GM12878 (cell line): ENCODE data around the gene POLR1F. TPM values are rescaled to one million over a fixed set of nuclear protein-coding genes. Genes with fewer than 3 reads are reported as not detected.

Experiments used
- BRCA1 ChIP-seq: IDR thresholded peaks from 2 replicates; pipeline ENCODE4 v1.6.1; 2011; ENCODE audit warnings: low read depth, low read length, improper control_type of control experiment
- DPF2 ChIP-seq: fragments of 450-650 bp; IDR thresholded peaks from 2 replicates; pipeline ENCODE4 v1.6.1; 2017; ENCODE audit warnings: mild to moderate bottlenecking
- EP300 ChIP-seq, 2 experiments: fragments of 150-350 bp in 1 of 2; IDR thresholded peaks; 2 replicates each; pipeline ENCODE4 v1.6.1; 2011 to 2012; ENCODE audit warnings: low read depth in 2 of 2, low read length in 2 of 2, borderline replicate concordance in 1 of 2, improper control_type of control experiment in 1 of 2, inconsistent platforms in 1 of 2; ENCODE audit not compliant: control insufficient read depth in 1 of 2
- GATAD2B ChIP-seq: fragments of 450-650 bp; conservative IDR thresholded peaks from 2 replicates; pipeline ENCODE4 v1.6.1; 2017; ENCODE audit warnings: low read depth, mild to moderate bottlenecking, moderate library complexity
- IRF4 ChIP-seq: IDR thresholded peaks from 2 replicates; pipeline ENCODE4 v1.6.1; 2011; ENCODE audit warnings: low read depth, low read length
- MYB ChIP-seq: fragments of 150-350 bp; IDR thresholded peaks from 2 replicates; pipeline ENCODE4 v1.6.1; 2014; ENCODE audit warnings: mild to moderate bottlenecking, low read depth, low read length, borderline replicate concordance
- NFXL1 ChIP-seq: fragments of 450-650 bp; IDR thresholded peaks from 2 replicates; pipeline ENCODE4 v1.6.1; 2017; ENCODE audit warnings: antibody characterized with exemption, mild to moderate bottlenecking, borderline replicate concordance
- NR2C1 ChIP-seq: fragments of 450-650 bp; IDR thresholded peaks from 2 replicates; pipeline ENCODE4 v1.6.1; 2017; ENCODE audit warnings: antibody characterized with exemption, mild to moderate bottlenecking, moderate library complexity
- PAX5 ChIP-seq: IDR thresholded peaks from 2 replicates; pipeline ENCODE4 v1.6.1; 2011; ENCODE audit warnings: low read depth, low read length, borderline replicate concordance
- RB1 ChIP-seq: fragments of 450-650 bp; formaldehyde crosslinking; IDR thresholded peaks from 2 replicates; pipeline ENCODE4 v1.6.1; 2017; ENCODE audit warnings: mild to moderate bottlenecking, borderline replicate concordance
- RUNX3 ChIP-seq: IDR thresholded peaks from 2 replicates; pipeline ENCODE4 v1.6.1; 2012; ENCODE audit warnings: low read length, inconsistent platforms
- SPI1 ChIP-seq: IDR thresholded peaks from 2 replicates; pipeline ENCODE4 v1.6.1; 2011; ENCODE audit warnings: low read depth, mild to moderate bottlenecking, low read length, moderate library complexity, borderline replicate concordance; ENCODE audit not compliant: insufficient read depth
- YY1 ChIP-seq: IDR thresholded peaks from 2 replicates; pipeline ENCODE4 v1.6.1; 2011; ENCODE audit warnings: low read depth, mild to moderate bottlenecking, low read length
- polyA plus RNA-seq, 11 experiments: library from polyadenylated mRNA; depleted of rRNA in 4 of 11; unstranded in 6 of 11; stranded (reverse) in 5 of 11; fragments of >200 nt; fragmentation: Nextera tagmentation in 4 of 11; fragmentation: Illumina TruSeq in 1 of 11; extraction: Ambion mirVana in 4 of 11; extraction: Trizol in 1 of 11; gene quantifications; 1 replicate in 1 of 11; 2 replicates in 10 of 11; pipeline versions ENCODE4 v1.2.1 to v1.2.3, GENCODE V29; 2011 to 2016; ENCODE audit warnings: inconsistent platforms in 2 of 11, missing spikeins in 2 of 11, low read depth in 1 of 11
- total RNA-seq, 4 experiments: library from RNA; depleted of rRNA in 3 of 4; stranded (reverse); fragments of >200 nt in 3 of 4; fragmentation: Illumina TruSeq in 1 of 4; extraction: Trizol in 1 of 4; gene quantifications; 2 replicates each; pipeline versions ENCODE4 v1.2.1 to v1.2.3, GENCODE V29; 2013 to 2021
- TF ChIP-seq, protein P1 (sequence below): fragments of 450-650 bp; IDR thresholded peaks from 2 replicates; pipeline ENCODE4 v1.6.1; 2014; ENCODE audit warnings: mild to moderate bottlenecking
- TF ChIP-seq, protein P2 (sequence below): IDR thresholded peaks from 2 replicates; pipeline ENCODE4 v1.6.1; 2011; ENCODE audit warnings: low read depth, mild to moderate bottlenecking, low read length, moderate library complexity, borderline replicate concordance; ENCODE audit errors: extremely low read depth
- TF ChIP-seq, protein P3 (sequence below): fragments of 450-650 bp; IDR thresholded peaks from 2 replicates; pipeline ENCODE4 v1.6.1; 2016; ENCODE audit warnings: mild to moderate bottlenecking
- TF ChIP-seq, protein P4 (sequence below): fragments of 450-650 bp; IDR thresholded peaks from 2 replicates; pipeline ENCODE4 v1.6.1; 2016; ENCODE audit warnings: mild to moderate bottlenecking
- TF ChIP-seq, protein P5 (sequence below): fragments of 450-650 bp; IDR thresholded peaks from 2 replicates; pipeline ENCODE4 v1.6.1; 2018; ENCODE audit warnings: borderline replicate concordance, mild to moderate bottlenecking; ENCODE audit not compliant: partially characterized antibody

The POLR1F gene
- total and polyA plus RNA-seq, 10 of the 15 experiments (the other 5 are each of a cell fraction or from before 2014, with no cell fraction given), result 16.9 to 129 (median 29.7) TPM

DNA sequence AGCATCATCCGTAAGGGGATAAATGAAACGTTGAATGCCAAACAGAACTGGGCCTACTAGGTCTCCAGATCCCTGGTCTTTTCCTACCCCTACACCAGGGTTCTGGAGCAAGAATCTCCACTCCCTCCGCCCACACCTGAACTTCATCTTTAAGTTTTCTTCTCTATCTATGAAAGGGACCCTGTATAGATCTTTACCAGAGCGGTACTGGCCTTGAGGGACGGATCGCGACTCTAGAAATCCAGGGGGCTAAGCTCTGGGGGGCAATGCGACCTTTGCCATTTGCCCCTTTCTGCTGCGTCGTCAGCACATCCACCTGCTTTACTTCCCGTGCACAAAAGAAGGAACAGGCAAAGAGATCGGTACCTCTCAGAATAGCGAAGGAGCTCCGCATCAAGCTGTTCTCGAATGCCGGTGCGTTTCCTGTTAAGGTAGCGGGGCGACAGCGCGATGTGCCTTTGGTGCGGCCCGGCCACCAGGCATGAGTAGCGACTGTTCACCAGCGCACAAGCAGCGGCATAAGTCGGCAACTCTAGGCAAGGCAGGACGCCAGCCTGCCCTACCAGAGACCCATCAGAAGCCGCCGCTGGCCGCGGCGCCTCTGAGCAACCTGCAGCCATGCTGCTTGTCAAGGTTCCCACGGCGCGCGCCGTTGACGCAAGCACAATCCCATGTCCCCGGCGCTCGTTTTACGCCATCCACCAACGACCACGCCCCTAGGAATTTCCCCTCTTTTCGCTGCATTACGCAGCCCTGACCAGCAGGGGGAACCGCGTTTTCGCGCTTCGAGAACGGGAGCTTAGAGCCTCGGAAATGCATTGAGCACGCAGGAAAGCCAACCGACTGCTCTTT is at the start of gene POLR1F (continued):
- TF ChIP-seq SPI1, result no peak
- TF ChIP-seq BRCA1, result 0 out of 2 replicates have a peak, but pooled peaks have one; percentile 4
- TF ChIP-seq EP300 (IDR thresholded peaks at IDR 0.05; ENCODE audit: borderline replicate concordance in 1 of 2, control insufficient read depth in 1 of 2, low read depth in 2 of 2, low read length in 2 of 2), result 0 out of 4 replicates have a peak, but pooled peaks of 1 of the 2 experiments have one; percentile 33
- no peak for TF ChIP-seq MYB
- TF ChIP-seq, protein P1, sequence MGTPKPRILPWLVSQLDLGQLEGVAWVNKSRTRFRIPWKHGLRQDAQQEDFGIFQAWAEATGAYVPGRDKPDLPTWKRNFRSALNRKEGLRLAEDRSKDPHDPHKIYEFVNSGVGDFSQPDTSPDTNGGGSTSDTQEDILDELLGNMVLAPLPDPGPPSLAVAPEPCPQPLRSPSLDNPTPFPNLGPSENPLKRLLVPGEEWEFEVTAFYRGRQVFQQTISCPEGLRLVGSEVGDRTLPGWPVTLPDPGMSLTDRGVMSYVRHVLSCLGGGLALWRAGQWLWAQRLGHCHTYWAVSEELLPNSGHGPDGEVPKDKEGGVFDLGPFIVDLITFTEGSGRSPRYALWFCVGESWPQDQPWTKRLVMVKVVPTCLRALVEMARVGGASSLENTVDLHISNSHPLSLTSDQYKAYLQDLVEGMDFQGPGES, result no peak
- TF ChIP-seq, protein P2, sequence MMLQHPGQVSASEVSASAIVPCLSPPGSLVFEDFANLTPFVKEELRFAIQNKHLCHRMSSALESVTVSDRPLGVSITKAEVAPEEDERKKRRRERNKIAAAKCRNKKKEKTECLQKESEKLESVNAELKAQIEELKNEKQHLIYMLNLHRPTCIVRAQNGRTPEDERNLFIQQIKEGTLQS, result peak; percentile 85; the same call in 1 of the 2 replicates
- TF ChIP-seq PAX5, result peak; percentile 68; the same call in 1 of the 2 replicates
- TF ChIP-seq, protein P3, sequence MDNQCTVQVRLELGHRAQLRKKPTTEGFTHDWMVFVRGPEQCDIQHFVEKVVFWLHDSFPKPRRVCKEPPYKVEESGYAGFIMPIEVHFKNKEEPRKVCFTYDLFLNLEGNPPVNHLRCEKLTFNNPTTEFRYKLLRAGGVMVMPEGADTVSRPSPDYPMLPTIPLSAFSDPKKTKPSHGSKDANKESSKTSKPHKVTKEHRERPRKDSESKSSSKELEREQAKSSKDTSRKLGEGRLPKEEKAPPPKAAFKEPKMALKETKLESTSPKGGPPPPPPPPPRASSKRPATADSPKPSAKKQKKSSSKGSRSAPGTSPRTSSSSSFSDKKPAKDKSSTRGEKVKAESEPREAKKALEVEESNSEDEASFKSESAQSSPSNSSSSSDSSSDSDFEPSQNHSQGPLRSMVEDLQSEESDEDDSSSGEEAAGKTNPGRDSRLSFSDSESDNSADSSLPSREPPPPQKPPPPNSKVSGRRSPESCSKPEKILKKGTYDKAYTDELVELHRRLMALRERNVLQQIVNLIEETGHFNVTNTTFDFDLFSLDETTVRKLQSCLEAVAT, result 0 out of 2 replicates have a peak, but pooled peaks have one; percentile 52
- peak; percentile 98 for TF ChIP-seq YY1
- 0 out of 2 replicates have a peak, but pooled peaks have one; percentile 29 for TF ChIP-seq GATAD2B
- TF ChIP-seq DPF2, result peak; percentile 52; the same call in 1 of the 2 replicates
- peak; percentile 97; the same call in 1 of the 2 replicates for TF ChIP-seq RB1
- no peak for TF ChIP-seq NR2C1
- peak; percentile 67 for TF ChIP-seq RUNX3
- TF ChIP-seq, protein P4, sequence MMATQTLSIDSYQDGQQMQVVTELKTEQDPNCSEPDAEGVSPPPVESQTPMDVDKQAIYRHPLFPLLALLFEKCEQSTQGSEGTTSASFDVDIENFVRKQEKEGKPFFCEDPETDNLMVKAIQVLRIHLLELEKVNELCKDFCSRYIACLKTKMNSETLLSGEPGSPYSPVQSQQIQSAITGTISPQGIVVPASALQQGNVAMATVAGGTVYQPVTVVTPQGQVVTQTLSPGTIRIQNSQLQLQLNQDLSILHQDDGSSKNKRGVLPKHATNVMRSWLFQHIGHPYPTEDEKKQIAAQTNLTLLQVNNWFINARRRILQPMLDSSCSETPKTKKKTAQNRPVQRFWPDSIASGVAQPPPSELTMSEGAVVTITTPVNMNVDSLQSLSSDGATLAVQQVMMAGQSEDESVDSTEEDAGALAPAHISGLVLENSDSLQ, result peak; percentile 52
- TF ChIP-seq NFXL1, result no peak
- TF ChIP-seq IRF4, result peak; percentile 81
- TF ChIP-seq, protein P5, sequence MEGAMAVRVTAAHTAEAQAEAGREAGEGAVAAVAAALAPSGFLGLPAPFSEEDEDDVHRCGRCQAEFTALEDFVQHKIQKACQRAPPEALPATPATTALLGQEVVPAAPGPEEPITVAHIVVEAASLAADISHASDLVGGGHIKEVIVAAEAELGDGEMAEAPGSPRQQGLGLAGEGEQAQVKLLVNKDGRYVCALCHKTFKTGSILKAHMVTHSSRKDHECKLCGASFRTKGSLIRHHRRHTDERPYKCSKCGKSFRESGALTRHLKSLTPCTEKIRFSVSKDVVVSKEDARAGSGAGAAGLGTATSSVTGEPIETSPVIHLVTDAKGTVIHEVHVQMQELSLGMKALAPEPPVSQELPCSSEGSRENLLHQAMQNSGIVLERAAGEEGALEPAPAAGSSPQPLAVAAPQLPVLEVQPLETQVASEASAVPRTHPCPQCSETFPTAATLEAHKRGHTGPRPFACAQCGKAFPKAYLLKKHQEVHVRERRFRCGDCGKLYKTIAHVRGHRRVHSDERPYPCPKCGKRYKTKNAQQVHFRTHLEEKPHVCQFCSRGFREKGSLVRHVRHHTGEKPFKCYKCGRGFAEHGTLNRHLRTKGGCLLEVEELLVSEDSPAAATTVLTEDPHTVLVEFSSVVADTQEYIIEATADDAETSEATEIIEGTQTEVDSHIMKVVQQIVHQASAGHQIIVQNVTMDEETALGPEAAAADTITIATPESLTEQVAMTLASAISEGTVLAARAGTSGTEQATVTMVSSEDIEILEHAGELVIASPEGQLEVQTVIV, result no peak
